ENCODE results near the gene LRRC74B.
"Not testable (repeated sequence)": the region's sequence is repeated elsewhere in the genome, so short reads cannot be mapped to it uniquely, and the experiment has no call there.

LRRC74B gene

GRCh38 chr22:21042978-21043859 is 2.5 kb upstream of the LRRC74B start:
- DNase-seq (ENCODE audit: extremely low spot score) = no peak
- POLR2A ChIA-PET = no interaction called here
- CTCF ChIA-PET = interaction anchor here (1.0 kb wide), 1 partner anchor 22 kb away, joined by 3 read pairs; no protein-coding TSS in a partner anchor
- no peak for TF ChIP-seq CTCF (IDR thresholded peaks at IDR 0.05; ENCODE audit: control extremely low read depth, extremely low read depth, low read depth, missing control alignments)

- TF ChIP-seq CTCF (IDR thresholded peaks at IDR 0.05; ENCODE audit: control extremely low read depth, extremely low read depth, low read depth, missing control alignments) = no peak
- ChIA-PET POLR2A (no interaction called here), CTCF (interaction anchor here (1.1 kb wide), 1 partner anchor 25 kb away, joined by 3 read pairs; no protein-coding TSS in a partner anchor)
- no peak for DNase-seq (ENCODE audit: extremely low spot score)
Observed at GRCh38 chr22:21043860-21044535, 1.7 kb upstream of the LRRC74B start.

- DNase-seq (ENCODE audit: extremely low spot score) = no peak
- CTCF ChIA-PET = interaction anchor here (1.1 to 1.5 kb wide), 3 partner anchors 26 to 64 kb away, joined by 3 to 4 read pairs (median 3); no protein-coding TSS in a partner anchor
- POLR2A ChIA-PET = no interaction called here
- TF ChIP-seq CTCF (IDR thresholded peaks at IDR 0.05; ENCODE audit: control extremely low read depth, extremely low read depth, low read depth, missing control alignments) = no peak
Observed at GRCh38 chr22:21044931-21045584, 688 bp upstream of the LRRC74B start.

- ChIA-PET POLR2A (no interaction called here), CTCF (interaction anchor here (0.9 to 1.2 kb wide), 2 partner anchors 26 to 55 kb away, joined by 3 read pairs; no protein-coding TSS in a partner anchor)
- DNase-seq (ENCODE audit: extremely low spot score) = no peak
- TF ChIP-seq CTCF (IDR thresholded peaks at IDR 0.05; ENCODE audit: control extremely low read depth, extremely low read depth, low read depth, missing control alignments) = no peak
Observed at GRCh38 chr22:21047035-21047661, 1.4 kb downstream of the LRRC74B start.

- no peak for DNase-seq (ENCODE audit: extremely low spot score)
- CTCF ChIA-PET = interaction anchor here (1.2 kb wide), 1 partner anchor 27 kb away, joined by 3 read pairs; no protein-coding TSS in a partner anchor
- no peak for TF ChIP-seq CTCF (IDR thresholded peaks at IDR 0.05; ENCODE audit: control extremely low read depth, extremely low read depth, low read depth, missing control alignments)
- POLR2A ChIA-PET = no interaction called here
Observed at GRCh38 chr22:21047730-21048129, 2.0 kb downstream of the LRRC74B start.

GRCh38 chr22:21048448-21048847 is 2.7 kb downstream of the LRRC74B start:
- CTCF ChIA-PET = not testable (repeated sequence)

GRCh38 chr22:21048965-21049364 is 3.2 kb downstream of the LRRC74B start:
- POLR2A ChIA-PET; DNase-seq (ENCODE audit: extremely low spot score); CTCF ChIA-PET: not testable (repeated sequence)

More at GRCh38 chr22:21048448-21048847, 2.7 kb downstream of the LRRC74B start:
- POLR2A ChIA-PET; DNase-seq (ENCODE audit: extremely low spot score): not testable (repeated sequence)

Data from GM10248 (cell line).